ENCODE results near the gene WDR7. TPM values are rescaled to one million over a fixed set of nuclear protein-coding genes. Genes with fewer than 3 reads are reported as not detected.

The WDR7 gene
- total RNA-seq, 1 donor from 2014 or later, result 43.0 TPM

DNA sequence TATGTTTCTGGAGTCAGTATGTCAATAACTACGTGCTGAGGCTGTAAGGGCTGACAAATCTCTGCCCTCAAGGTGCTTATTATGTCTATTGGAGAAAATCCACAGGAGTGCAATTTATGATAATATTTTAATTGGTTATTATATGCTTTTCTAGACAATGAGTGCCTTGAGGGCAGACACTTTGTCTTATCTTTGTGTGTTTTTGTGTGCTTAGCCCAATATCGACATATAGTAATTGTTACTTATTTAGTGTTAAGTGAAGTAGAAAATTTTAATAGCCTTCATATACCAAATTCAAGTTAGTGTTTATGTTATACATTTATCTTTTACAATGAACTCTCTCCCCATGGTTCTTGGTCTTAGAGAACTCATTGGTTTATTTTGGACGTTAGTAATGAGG, 118.9 kb downstream of the WDR7 start:
- ATAC-seq (no peak), DNase-seq (ENCODE audit: low spot score) (no peak)
- intact Hi-C loops (cut with DNase I), result no loop called here

DNA sequence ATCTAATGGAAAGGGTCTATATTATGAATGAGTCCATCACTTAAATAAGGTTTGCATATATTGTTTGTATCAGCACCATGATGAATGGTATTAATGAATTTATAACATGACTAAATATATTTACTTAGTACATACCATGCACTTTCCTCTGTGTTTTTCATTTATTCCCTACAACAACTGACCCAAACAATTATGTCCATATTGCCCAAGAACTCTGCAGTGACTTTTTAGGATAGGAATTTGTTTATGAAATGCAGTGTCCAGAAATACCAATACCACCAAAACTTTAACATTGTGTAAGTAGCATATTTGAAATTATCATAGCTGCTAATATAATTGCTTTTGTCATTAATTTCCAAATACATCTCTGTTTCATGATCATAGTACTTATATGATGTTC, 119.7 kb downstream of the WDR7 start:
- no peak for ATAC-seq
- DNase-seq (ENCODE audit: low spot score), result no peak
- intact Hi-C loops (cut with DNase I), result no loop called here

DNA sequence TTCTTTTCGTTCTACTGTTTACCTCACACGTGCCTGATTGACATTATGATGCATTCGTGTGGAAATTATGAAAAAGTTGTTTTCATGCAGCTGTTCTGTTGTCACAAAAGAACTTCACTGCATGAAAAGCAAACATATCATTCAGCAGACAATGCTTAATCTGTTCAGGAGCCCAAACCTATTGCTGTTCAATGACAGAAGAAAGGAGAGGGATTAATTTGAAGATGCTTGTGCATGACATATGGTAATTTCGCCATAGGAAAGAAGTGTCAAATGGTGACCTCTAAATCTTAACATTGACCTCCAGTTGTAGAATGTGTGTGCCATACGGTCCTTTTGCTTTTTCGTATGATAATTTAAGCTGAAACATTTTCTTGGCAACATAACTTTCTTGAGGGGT, 124.5 kb downstream of the WDR7 start:
- no peak for DNase-seq (ENCODE audit: low spot score)
- intact Hi-C loops (cut with DNase I), result no loop called here
- ATAC-seq, result no peak

DNA sequence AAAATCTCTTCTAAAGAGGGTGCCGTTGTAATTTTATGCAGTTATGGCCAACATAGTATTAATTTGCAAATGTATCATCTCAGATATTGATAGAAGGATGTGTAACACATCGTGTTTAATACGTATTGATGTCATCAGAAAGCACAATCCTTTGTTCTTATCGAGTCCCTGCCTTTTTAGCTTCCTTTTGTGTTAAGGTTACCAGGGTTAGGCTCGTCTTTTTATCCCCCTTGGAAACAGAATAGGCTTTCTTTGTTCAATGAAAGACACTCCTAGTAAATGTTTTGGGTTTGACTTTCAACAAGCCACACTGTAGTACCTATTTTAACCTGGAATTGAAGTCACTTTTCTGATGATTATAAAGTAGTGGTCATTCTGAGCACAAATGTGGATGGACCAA, 136.2 kb downstream of the WDR7 start:
- no peak for ATAC-seq
- intact Hi-C loops (cut with DNase I), result no loop called here
- no peak for DNase-seq (ENCODE audit: low spot score)

DNA sequence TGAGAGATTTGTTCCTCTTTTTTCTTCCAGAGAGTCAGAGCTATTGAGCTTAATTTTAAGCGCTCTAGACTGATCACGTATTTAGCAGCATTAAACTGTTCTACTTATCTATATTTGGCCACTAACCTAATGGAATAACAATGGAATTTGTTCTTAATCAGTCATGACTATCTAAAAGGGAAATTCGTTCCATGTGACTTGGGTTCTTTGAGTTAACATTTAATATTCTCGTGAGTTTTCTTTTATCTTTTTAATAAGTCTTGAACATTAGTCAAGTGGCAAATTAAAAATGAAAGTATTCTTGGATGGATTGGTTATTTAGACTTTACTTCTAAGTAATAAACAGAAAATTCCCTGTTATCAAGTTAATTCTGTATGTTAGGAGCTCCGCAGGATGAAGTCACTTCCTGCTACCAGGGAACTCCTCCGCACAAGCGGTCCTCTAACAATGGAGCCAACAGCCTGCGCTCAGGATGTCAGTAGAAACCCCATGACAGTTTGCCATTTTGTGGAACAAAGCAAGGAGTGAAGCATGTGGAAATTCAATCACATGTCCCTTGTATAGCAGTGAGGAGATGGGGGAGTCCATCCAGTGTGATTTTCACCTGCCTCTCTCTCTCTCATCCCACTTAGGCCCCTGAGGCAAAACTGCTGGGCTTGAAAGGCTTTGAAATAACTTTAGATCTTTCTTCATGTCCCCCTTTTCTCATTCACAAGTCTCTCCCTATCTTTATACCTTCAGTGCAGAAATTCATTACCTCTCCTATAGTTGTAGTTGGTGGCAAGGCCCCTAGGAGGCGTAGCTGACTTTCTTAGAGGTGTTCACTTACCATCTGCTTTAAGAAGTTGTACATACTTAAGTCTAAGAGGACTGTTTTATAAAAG, 138.1 kb downstream of the WDR7 start:
- intact Hi-C loops (cut with DNase I), result no loop called here
- no peak for ATAC-seq

DNA sequence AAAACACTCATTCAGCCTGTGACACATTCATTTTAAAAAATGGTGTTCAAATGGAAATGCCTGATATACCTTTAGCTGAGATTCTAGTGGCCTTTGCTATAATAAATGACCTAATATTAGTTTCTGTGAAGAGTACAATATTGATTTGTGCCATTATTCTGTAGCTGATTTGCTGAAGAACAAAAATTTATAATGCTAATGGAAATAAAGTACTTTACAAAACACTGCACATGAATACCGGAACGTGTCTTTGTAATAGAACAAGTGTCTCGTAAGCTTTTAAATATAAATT, 138.7 kb downstream of the WDR7 start:
- DNase-seq (ENCODE audit: low spot score), result no peak
- ATAC-seq, result no peak
- intact Hi-C loops (cut with DNase I), result no loop called here

More for the DNA sequence above, 138.1 kb downstream of the WDR7 start:
- DNase-seq (ENCODE audit: low spot score), result no peak

DNA sequence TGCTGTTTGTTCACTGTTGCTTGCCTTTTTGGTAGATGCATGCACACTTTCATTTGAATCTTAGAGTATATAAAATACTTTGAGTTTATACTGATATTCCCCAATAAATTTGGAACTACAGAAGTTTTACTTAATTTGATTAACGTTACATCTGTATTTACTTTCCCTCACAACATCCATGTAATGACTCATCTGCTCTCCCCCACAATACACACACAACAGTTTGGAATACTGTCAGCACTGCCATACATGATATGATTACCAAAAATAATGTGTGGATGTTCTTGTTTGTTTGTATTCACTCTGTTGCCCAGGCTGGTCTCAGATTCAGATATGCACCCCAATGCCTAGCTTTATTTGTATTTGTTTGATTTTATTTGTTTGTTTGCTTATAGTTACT, 144.2 kb downstream of the WDR7 start:
- intact Hi-C loops (cut with DNase I), result no loop called here
- no peak for ATAC-seq
- DNase-seq (ENCODE audit: low spot score), result no peak

DNA sequence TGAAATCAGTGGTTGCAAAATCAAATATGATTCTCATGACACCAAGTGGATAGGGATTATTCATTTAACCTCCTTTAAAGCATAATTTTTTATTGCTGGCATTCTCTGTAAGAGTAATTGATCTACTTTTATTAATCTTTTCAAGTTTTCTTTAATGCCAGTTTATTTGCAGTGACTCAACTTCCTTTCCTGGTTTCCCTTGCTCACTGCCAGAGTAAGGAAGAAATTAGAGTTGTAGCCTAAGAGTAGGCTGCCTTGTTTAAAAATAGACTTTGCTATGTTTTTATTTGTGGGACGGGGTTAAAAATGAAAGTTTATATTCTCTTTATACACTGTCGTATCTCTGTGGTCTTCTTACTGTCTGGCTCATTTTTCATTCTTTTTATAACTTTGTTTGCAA, 148.6 kb downstream of the WDR7 start:
- ATAC-seq (no peak), DNase-seq (ENCODE audit: low spot score) (no peak)
- intact Hi-C loops (cut with DNase I), result no loop called here

DNA sequence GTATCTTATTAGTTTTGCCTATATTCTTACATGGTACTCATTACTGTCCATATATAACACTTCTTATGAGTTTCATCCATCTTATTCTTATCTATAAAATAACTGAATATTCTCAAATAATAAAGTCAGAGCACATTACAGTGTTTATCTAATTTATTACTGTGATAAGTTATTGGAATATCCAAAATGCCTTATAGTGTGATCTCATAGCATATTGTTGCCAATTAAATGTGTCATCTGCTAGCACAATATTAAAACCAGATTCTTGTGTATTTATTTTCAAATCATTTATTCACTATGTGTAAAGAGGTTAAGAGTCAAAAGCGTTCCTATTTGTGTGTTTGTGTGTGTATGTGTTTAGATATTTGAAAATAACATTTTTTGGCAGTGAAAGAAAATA, 151.9 kb downstream of the WDR7 start:
- ATAC-seq, result no peak
- intact Hi-C loops (cut with DNase I), result no loop called here
- no peak for DNase-seq (ENCODE audit: low spot score)

DNA sequence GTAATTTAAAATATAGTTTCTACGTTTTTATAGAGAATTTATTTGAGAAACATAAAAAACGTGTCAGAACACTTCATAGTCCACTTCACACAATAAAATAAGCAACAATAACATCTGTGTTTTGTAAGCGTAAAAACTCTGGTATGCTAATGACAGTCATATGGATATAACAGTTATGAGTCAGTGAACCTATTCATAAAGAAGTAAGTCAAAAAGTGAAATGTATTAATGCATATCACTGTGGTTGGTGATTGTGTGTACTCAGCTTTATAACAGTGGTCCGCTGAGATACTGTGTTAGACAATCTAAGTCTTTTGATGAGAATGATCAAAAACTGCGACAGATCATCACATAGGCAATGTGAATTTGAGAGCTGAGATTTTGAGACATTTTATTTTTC, 153.2 kb downstream of the WDR7 start:
- DNase-seq (ENCODE audit: low spot score) (no peak), ATAC-seq (no peak)
- intact Hi-C loops (cut with DNase I), result no loop called here

DNA sequence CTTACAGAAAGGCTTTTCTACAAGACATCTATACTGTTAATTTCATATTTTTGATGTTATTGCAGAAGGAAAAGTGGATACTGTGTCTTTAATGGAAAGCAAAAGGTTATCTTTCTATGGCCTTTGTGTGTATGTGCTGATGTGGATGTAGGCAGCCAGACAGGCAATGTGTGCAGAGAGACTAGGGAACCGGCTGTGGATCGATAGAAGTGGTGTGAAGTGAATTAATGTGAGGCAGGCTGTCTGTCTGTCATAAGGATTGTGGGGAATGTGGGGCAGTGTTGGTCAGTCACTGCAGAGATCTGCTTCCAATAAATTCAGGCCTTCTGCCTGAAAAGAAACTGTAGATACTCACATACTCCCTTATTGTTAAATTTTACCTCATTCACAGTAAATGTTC, 156.7 kb downstream of the WDR7 start:
- ATAC-seq (no peak), DNase-seq (ENCODE audit: low spot score) (no peak)
- intact Hi-C loops (cut with DNase I), result no loop called here

DNA sequence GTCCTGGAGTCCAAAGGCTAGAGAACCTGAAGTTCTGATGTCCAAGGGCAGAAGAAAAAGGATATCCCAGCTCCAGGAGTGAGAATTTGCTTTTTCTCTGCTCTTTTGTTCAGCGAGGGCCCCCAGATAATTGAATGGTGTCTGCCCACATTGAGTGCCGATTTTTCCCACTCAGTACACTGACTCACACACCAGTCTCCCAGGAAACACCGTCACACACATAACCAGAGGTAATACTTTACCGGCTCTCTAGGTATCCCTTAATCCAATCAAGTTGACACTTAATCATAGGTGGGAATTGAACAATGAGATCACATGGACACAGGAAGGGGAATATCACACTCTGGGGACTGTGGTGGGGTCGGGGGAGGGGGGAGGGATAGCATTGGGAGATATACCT, 161.5 kb downstream of the WDR7 start:
- ATAC-seq, result no peak
- intact Hi-C loops (cut with DNase I), result no loop called here
- DNase-seq (ENCODE audit: low spot score), result no peak

DNA sequence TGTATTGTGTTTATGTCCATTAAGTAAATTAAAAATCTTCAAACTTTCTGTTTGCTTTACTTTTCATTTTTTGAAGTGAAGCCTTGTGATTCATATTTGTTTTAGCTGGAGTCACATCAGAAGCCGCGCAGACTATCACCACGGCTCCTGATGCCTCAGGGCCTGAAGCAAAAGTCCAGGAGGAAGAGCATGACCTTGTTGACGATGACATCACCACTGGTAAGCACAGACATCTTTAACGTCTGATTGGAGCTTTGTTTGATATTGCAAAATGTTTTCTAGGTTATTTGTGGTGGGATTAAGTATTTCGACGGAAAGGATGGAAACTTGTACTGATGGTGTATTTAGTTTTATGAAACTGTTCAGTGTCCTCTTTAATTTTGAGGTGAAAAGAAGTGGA, 164.8 kb downstream of the WDR7 start:
- intact Hi-C loops (cut with DNase I), result no loop called here
- DNase-seq (ENCODE audit: low spot score) (no peak), ATAC-seq (no peak)

DNA sequence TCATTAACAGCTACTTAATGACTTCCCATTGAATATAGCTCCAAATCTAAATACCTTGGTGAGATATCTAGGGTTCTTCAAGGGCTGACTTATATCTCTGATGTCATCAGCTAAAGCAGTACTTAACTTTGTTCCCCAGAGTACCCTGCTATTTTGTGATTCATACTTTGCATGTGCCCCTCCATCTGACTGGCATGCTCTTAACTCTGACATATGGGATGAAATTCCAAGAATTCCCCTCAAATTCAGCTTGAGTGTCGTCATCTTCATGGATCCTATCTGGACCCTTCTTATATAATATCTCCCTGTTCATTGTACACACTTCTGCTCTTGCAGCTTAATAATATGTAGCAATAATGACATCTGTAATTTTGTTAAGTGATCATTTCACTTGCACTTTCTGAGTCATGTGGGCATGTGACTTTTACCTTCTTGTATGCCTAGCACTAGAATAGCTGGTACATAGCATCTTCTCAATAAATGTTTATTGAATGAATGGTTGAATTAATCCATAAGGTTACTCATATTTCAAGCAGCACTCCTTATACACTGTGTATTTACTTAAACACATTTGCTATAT, 172.9 kb downstream of the WDR7 start:
- ATAC-seq, result no peak
- intact Hi-C loops (cut with DNase I), result no loop called here
- no peak for DNase-seq (ENCODE audit: low spot score)

DNA sequence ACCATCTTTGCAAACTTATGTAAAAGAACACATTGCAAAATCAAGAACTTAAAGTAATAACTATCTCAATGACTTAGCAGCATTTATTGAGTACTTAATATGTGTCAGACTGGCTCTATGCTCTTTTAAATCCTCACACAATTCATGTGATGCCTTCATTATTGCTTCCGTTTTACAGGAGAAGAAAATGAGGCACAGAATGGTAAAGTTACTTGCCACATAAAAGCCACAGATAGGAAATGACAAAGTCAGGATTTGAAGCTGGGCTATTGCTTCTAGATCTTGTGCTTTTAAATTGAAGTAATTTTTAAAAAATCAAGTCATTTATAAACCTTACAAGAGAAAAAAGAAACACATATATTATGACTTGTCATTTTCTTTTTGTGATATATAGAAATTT, 174.2 kb downstream of the WDR7 start:
- DNase-seq (ENCODE audit: low spot score) (no peak), ATAC-seq (no peak)
- intact Hi-C loops (cut with DNase I), result no loop called here

DNA sequence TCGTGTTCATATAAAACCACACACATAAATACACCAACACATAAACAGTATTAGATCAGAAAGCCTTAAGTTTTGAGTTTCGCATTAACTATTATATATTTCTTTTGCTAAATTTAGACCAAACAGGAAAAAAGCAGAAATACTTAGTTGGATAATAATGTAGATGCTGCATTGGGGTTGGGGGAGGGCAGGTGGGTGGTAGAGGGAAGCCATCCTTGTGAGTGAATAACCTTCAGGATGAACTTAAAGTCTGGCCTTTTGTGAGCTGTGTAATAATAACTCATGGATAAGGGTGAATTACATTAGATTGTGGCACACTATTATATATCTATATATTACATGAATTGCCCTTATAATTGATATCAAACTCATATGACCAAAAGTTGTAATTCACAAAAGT, 174.7 kb downstream of the WDR7 start:
- ATAC-seq (no peak), DNase-seq (ENCODE audit: low spot score) (no peak)
- intact Hi-C loops (cut with DNase I), result no loop called here

DNA sequence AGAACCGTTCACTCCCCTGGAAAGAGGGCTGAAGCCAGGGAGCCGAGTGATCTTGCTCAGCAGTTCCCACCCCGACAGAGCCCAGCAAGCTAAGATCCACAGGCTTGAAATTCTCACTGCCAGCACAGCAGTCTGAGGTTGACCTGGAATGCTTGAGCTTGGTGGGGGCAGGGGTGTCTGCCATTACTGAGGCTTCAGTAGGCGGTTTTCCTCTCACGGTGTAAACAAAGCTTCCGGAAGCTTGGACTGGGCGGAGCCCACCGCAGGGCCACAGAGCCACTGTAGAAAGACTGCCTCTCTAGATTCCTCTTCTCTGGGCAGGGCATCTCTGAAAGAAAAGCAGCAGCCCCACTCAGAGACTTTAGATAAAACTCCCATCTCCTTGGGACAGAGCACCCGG, 180.8 kb downstream of the WDR7 start:
- ATAC-seq (no peak), DNase-seq (ENCODE audit: low spot score) (no peak)
- intact Hi-C loops (cut with DNase I), result loop anchor here (5.0 kb wide), 1 partner anchor 910 kb away; no protein-coding TSS in a partner anchor

DNA sequence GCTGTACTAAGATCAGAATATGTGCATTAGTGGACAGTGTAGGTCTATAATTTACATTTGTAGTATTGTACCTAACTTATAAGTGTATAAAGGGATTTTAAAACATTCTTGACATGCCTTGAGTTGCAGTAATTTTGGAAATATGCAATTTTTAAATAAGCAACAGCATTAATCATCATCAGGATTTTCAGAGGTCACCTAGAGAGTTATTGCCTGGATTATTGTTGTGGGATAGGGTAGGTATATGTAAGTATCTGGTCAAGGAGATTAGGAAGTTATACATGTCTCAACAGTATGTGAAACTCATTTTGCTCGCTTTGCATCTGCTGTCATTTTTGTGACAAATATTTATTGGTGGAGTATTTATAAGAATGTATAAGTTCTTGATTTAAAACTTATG, 184.2 kb downstream of the WDR7 start:
- ATAC-seq, result no peak
- intact Hi-C loops (cut with DNase I), result no loop called here
- no peak for DNase-seq (ENCODE audit: low spot score)

DNA sequence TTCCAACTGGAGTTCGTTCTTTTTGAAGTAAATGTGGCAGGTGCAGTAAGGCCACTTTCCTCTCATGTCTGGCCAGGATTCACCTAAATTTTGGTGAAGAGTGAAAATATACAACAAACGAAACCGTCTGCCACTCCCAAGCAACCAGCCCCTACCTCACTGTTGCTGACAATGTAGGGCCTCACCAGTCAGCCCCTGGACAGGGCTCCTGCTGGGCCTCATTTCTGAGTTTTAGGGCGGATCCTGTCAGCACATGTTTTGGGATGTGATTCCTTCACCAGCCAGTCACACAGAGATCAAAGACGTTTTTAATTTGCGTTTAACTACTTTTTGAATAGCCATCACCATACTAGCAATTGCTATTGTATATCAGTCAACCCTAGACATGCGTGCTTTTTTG, 185.0 kb downstream of the WDR7 start:
- ATAC-seq (no peak), DNase-seq (ENCODE audit: low spot score) (no peak)
- intact Hi-C loops (cut with DNase I), result no loop called here

DNA sequence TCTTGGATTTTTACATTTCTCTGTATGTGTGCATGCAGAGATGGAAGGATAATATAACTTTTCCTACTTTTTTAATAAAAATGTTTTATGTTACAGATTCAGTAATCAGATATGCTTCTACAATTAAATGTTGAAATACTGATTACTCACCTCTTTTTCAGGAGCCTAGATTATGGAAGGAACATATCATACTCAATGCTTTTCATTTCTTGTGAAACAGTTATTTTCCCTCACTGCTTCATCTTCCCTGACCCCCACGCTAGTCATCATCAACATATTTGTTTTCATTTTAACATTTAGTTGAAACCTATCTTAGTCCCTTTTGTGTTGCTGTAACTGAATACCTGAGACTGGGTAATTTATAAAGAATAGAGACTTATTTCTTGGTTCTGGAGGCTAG, 190.7 kb downstream of the WDR7 start:
- intact Hi-C loops (cut with DNase I), result no loop called here
- DNase-seq (ENCODE audit: low spot score) (no peak), ATAC-seq (no peak)

DNA sequence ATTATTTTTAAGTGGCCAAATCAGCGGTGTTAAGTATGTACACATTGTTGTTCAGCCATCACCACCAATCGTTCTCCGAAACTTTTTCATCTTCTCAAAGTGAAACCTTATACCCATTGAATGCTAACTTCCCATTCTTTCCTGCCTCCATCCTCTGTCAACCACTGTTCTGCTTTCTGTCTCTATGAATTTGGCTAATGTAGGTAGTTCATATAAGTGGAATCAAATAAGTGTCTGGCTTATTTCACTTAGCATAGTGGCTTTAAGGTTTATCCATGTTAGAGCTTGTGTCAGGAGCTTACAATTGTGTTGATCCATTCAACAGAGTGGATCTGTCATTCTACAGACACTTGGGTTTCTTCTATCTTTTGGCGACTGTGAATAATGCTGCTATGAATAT, 192.1 kb downstream of the WDR7 start:
- ATAC-seq (no peak), DNase-seq (ENCODE audit: low spot score) (no peak)
- intact Hi-C loops (cut with DNase I), result no loop called here

Measured in sciatic nerve (tissue), 2 donors.